Keratinocyte (primary cell): Measurements from ENCODE around the gene MARVELD1. TPM values are rescaled to one million over a fixed set of nuclear protein-coding genes. Genes with fewer than 3 reads are reported as not detected.
A peak's percentile ranks its signal among the peaks of the same experiment; 100 is the strongest.

Source experiments
- DNase-seq: peaks from one replicate; pipeline ENCODE4 v3.0.0-alpha.2; 2011; ENCODE audit warnings: low read depth, missing footprints, low spot score
- FAIRE-seq: peaks from 2 replicates; lab custom pipeline; 2011; peaks lifted over from hg19 to GRCh38; lab: Jason Lieb, UNC
- H2AFZ ChIP-seq: 2 replicates; pipeline ENCODE4 v1.6.0; 2012; ENCODE audit warnings: low read length, control low read depth, inconsistent platforms; ENCODE audit not compliant: control insufficient read depth
- H3K27ac ChIP-seq: 2 replicates; pipeline ENCODE4 v1.5.1; 2011; ENCODE audit warnings: low read length; ENCODE audit not compliant: control insufficient read depth, insufficient read depth
- H3K27me3 ChIP-seq: 3 replicates; pipeline ENCODE4 v1.6.0; 2011; ENCODE audit warnings: low read length; ENCODE audit not compliant: control insufficient read depth, insufficient read depth; ENCODE audit errors: extremely low read depth
- H3K36me3 ChIP-seq, 2 experiments: 2 replicates in 1 of 2; 3 replicates in 1 of 2; pipeline ENCODE4 v1.5.1; 2011; ENCODE audit warnings: low read length in 2 of 2, mild to moderate bottlenecking in 1 of 2; ENCODE audit not compliant: control insufficient read depth in 2 of 2, insufficient read depth in 2 of 2; ENCODE audit errors: extremely low read depth in 1 of 2
- H3K4me1 ChIP-seq: 3 replicates; pipeline ENCODE4 v1.5.1; 2011; ENCODE audit warnings: low read length; ENCODE audit not compliant: control insufficient read depth, insufficient read depth; ENCODE audit errors: extremely low read depth
- H3K4me2 ChIP-seq: 3 replicates; pipeline ENCODE4 v1.6.0; 2011; ENCODE audit warnings: low read depth, low read length; ENCODE audit not compliant: control insufficient read depth, insufficient read depth; ENCODE audit errors: extremely low read depth
- H3K4me3 ChIP-seq, 3 experiments: fragments of 200-600 bp in 1 of 3; sonication (generic) in 1 of 3; 2 replicates in 2 of 3; 3 replicates in 1 of 3; pipeline ENCODE4 v1.5.1; 2011 to 2016; ENCODE audit warnings: low read length in 3 of 3, mild to moderate bottlenecking in 3 of 3, control low read depth in 2 of 3, inconsistent platforms in 1 of 3, low read depth in 1 of 3, mixed read lengths in 1 of 3, mixed run types in 1 of 3, moderate library complexity in 1 of 3; ENCODE audit not compliant: control insufficient read depth in 2 of 3, insufficient read depth in 2 of 3; ENCODE audit errors: extremely low read depth in 1 of 3
- H3K79me2 ChIP-seq: 2 replicates; pipeline ENCODE4 v1.6.0; 2012; ENCODE audit warnings: low read length; ENCODE audit not compliant: control insufficient read depth, insufficient read depth
- H3K9ac ChIP-seq: 3 replicates; pipeline ENCODE4 v1.6.0; 2011; ENCODE audit warnings: low read length; ENCODE audit not compliant: control insufficient read depth, insufficient read depth; ENCODE audit errors: extremely low read depth
- H3K9me1 ChIP-seq: 3 replicates; pipeline ENCODE4 v1.6.0; 2011; ENCODE audit warnings: low read length; ENCODE audit not compliant: control insufficient read depth, insufficient read depth; ENCODE audit errors: extremely low read depth
- H3K9me3 ChIP-seq: 2 replicates; pipeline ENCODE4 v1.5.1; 2012; ENCODE audit warnings: low read depth, low read length; ENCODE audit not compliant: control insufficient read depth
- H4K20me1 ChIP-seq: 3 replicates; pipeline ENCODE4 v1.6.0; 2011; ENCODE audit warnings: low read length; ENCODE audit not compliant: control insufficient read depth, insufficient read depth; ENCODE audit errors: extremely low read depth
- CTCF ChIP-seq, 3 experiments: IDR thresholded peaks in 1 of 3; conservative IDR thresholded peaks in 1 of 3; optimal IDR thresholded peaks in 1 of 3; 2 replicates in 2 of 3; 3 replicates in 1 of 3; pipeline versions ENCODE3 to v1.5.1; 2011; ENCODE audit warnings: low read length in 3 of 3, mild to moderate bottlenecking in 3 of 3, moderate library complexity in 2 of 3, control low read depth in 1 of 3, inconsistent platforms in 1 of 3; ENCODE audit not compliant: insufficient read depth in 2 of 3; ENCODE audit errors: extremely low read depth in 1 of 3
- EZH2 ChIP-seq: IDR thresholded peaks from one replicate; pipeline ENCODE4 v1.6.1; 2012; ENCODE audit warnings: inconsistent platforms, mild to moderate bottlenecking, low read length, moderate library complexity
- dilution Hi-C: fragments of 300-500 bp; cut with MboI; formaldehyde crosslinking; loops from one replicate; pipeline ENCODE4 v1.7.0; 2020; ENCODE audit warnings: low sequenced_read_pairs; ENCODE audit not compliant: extremely low pct_ligation_motif_present
- polyA plus RNA-seq, 5 experiments: library from polyadenylated mRNA; depleted of rRNA in 3 of 5; stranded (reverse) in 3 of 5; stranded (forward) in 1 of 5; unstranded in 1 of 5; fragments of >200 nt; gene quantifications; 1 replicate in 1 of 5; 2 replicates in 3 of 5; 3 replicates in 1 of 5; pipeline versions ENCODE4 v1.2.1 to v1.2.3, GENCODE V29; 2011 to 2012; ENCODE audit warnings: missing spikeins in 2 of 5, low read depth in 1 of 5, low replicate concordance in 1 of 5

Gene MARVELD1
- polyA plus RNA-seq, 1 donor (not counting 4 experiments of a cell fraction or from before 2014, with no cell fraction given), result 39.7 TPM

- Histone ChIP-seq H4K20me1 (peaks cover 2% of the 10 kb centered on the region), H3K4me2 (peak overlapping the region; percentile 98), H3K4me1 (peaks cover 40% of the 10 kb centered on the region), H3K36me3 (peaks cover 4 to 23% of the 10 kb centered on the region in 2 experiments), H3K9ac (peak overlapping the region; percentile 97), H3K4me3 (peak overlapping the region; percentile 85 to 93 (median 86)), H3K79me2 (peaks cover 59% of the 10 kb centered on the region), H3K9me3 (no peaks in the 10 kb centered on the region), H3K27me3 (no peaks in the 10 kb centered on the region), H3K27ac (peak overlapping the region; percentile 92), H3K9me1 (no peaks in the 10 kb centered on the region), H2AFZ (no peak overlapping the region)
- TF ChIP-seq EZH2 (no peak), CTCF (optimal IDR thresholded peaks at IDR 0.05 in 1 of 3, IDR thresholded peaks at IDR 0.05 in 1 of 3, conservative IDR thresholded peaks at IDR 0.05 in 1 of 3; ENCODE audit: extremely low read depth in 1 of 3, insufficient read depth in 2 of 3, low read length in 3 of 3) (no peak)
- no peak for DNase-seq
- dilution Hi-C loops, result loop anchor here (5.0 kb wide), 1 partner anchor 42 kb away; no protein-coding TSS in a partner anchor
- FAIRE-seq, result peak; percentile 5
Observed at GRCh38 chr10:97684866-97685394, 28.6 kb upstream of the MARVELD1 start.

- peak; percentile 41 for DNase-seq
- Histone ChIP-seq H3K9me1 (no peaks in the 10 kb centered on the region), H3K9ac (peak overlapping the region; percentile 97), H3K79me2 (peaks cover 54% of the 10 kb centered on the region), H3K27me3 (no peaks in the 10 kb centered on the region), H3K27ac (peak overlapping the region; percentile 92), H3K4me1 (peaks cover 46% of the 10 kb centered on the region), H4K20me1 (peaks cover 2% of the 10 kb centered on the region), H3K4me2 (peak overlapping the region; percentile 98), H3K36me3 (peaks cover 3 to 18% of the 10 kb centered on the region in 2 experiments), H3K9me3 (no peaks in the 10 kb centered on the region), H3K4me3 (peak overlapping the region; percentile 85 to 93 (median 86)), H2AFZ (no peak overlapping the region)
- peak; percentile 23 for FAIRE-seq
- peak in 2 of 3 experiments; percentile 13 to 63 for TF ChIP-seq CTCF (optimal IDR thresholded peaks at IDR 0.05 in 1 of 3, IDR thresholded peaks at IDR 0.05 in 1 of 3, conservative IDR thresholded peaks at IDR 0.05 in 1 of 3; ENCODE audit: extremely low read depth in 1 of 3, insufficient read depth in 2 of 3, low read length in 3 of 3)
- TF ChIP-seq EZH2, result no peak
- dilution Hi-C loops, result loop anchor here (5.0 kb wide), 1 partner anchor 42 kb away; no protein-coding TSS in a partner anchor
Observed at GRCh38 chr10:97685395-97685958, 28.1 kb upstream of the MARVELD1 start.
